ENCODE data around the gene IGFBP7.

The IGFBP7 gene

GRCh38 chr4:57109847-57110639 is at the start of gene IGFBP7:
Gene IGFBP7 (minus strand): TSS chr4:57110385. CDS start chr4:57110351, 34 bp downstream.
- DNase-seq, result no peak

DNA sequence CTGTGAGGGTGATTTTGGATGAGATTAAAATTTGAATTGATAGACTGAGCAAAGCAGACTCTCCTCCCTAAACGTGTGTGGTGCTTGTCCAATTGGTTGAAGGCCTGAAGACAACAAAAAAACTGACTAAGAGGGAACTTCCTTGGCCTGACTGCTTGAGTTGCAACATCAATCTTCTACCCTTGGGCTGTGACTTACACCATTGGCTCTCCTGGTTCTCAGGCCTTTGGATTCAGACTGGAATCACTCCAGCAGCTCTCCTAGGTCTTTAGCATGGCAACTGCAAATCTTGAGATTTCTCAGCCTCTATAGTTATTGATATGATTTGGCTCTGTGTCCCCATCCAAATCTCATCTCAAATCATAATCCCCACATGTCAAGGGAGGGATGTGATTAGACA is 49.7 kb upstream of the IGFBP7 start:
- DNase-seq, result no peak

GRCh38 chr4:57158762-57159161 is 48.6 kb upstream of the IGFBP7 start:
- DNase-seq, result no peak

GRCh38 chr4:57158221-57158620 is 48.0 kb upstream of the IGFBP7 start:
- no peak for DNase-seq

- DNase-seq, result no peak
Observed at GRCh38 chr4:57157596-57158137, 47.5 kb upstream of the IGFBP7 start.

DNA sequence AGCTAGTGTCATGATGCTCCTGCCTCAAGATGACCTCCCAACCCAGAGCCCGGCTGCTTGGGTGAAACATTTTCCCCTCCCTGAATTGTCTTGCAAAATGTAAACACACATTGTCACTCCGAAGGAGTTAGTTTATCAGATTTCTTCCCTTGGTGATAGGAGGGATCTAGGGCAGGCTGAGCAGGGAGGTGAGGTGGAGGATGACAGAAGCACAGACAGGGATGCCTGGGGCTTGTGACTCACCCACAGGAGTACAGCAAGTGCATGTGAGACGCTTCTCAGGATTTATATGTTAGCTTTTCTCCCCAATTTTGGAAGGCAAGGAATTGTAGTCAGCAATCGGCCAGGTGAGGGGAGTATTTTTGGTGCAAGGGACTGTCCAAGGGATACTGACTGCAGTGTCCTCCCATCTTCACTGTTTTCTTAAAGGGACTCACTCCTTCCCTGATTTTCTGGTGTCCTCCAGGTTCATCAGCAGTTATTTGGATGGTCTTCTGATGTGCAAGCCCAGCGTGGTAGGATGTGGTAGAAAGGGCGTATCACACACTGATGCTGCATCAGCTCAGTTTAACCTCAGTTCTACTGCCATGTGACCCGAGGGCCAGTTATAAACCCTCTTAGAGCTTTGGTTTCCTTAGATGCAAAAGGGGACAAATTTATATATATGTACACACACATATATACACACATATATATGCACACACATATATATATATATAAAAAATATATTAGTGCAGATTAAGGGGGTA is 46.2 kb upstream of the IGFBP7 start:
- no peak for DNase-seq

- DNase-seq, result no peak
Observed at GRCh38 chr4:57154926-57155325, 44.7 kb upstream of the IGFBP7 start.

DNA sequence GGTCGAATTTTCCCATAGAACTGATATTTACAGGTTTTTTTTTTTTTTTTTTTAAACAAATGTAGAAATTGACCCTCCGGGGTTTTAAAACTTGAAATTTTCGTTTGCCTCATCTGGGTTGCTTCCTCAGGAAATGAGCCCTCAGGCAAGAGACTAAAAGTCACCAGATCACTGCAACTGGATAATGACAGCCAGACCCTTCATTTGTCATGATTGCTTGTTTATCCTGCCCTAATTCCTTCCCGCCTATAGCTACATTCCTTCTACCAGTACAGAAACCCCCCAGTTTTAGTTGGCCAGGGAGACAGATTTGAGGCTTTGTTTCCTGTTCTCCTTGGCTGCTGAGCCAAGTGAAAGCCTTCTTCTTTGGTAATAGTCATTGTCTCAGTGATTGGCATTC is 44.0 kb upstream of the IGFBP7 start:
- no peak for DNase-seq

DNA sequence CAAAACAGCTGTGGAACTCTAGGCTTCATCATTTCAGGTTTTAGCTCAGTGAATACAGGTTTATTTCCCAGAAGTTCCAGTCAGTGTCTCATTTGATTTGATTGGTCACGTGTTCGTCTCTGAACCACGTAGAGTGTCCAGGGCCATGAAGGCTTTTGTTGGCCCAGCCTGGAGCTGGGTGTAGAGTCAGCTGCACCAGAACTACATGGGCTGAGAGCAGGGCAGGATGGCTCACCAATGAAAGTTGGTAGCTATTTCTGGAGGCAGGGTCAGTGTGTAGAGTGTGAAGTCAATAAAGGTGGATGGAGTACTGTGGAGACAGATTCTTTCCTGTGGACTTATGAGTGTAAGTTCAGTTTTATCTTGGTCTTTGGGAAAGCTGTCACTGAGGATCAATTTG is 43.0 kb upstream of the IGFBP7 start:
- DNase-seq, result no peak

- no peak for DNase-seq
Observed at GRCh38 chr4:57151481-57151880, 41.3 kb upstream of the IGFBP7 start.

DNA sequence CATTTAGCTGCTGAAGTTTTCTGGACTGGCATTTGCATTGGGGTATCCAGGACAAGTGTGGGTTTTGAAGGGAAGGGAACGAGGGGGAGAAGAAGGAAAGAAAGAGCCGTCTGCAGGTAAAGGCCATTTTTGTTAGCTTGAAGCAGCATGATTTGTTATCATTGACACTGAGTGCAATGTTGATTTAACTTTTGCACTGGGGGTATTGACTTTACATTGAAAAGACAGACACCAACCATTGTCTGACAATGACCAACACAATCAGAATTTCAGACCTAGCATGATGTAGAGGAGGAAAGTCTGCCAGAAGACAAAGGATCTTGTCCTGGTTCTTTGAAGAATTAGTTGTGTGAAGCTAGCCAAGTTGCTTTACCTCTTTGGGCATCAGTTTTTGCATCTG is 39.6 kb upstream of the IGFBP7 start:
- DNase-seq, result no peak

DNA sequence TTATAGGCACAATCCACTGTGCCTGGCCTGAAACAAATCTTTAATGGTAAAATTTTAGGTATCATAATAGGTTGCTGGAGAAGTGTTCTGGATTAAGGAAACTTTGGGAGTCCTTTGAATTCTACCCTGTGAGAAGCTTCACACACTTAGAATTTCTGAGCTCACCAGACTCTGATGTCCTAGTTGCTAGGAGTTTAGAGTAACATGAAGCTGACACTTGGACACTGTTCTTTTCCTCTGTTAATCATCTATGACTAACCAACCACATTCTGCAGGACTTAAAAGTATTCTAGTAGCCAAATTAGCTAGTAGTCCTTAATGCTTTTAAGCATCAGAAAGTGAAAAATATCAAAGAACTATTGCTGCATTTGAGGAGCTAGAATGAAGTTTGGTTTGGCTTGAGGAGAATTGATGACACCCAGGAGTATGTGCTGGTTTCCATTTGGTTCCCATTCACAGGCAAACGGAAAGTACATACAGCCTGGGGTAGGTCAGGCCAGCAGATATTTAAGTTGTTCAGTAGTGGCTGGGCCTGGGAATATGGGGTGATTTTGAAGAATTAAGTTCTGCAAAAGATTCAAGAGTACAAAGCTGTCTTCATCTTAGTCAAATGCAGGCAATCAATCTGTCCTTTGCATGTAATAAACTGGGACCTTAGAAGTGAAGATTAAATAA is 38.8 kb upstream of the IGFBP7 start:
- no peak for DNase-seq

- no peak for DNase-seq
Observed at GRCh38 chr4:57148177-57148576, 38.0 kb upstream of the IGFBP7 start.

- no peak for DNase-seq
Observed at GRCh38 chr4:57147335-57148060, 37.3 kb upstream of the IGFBP7 start.

DNA sequence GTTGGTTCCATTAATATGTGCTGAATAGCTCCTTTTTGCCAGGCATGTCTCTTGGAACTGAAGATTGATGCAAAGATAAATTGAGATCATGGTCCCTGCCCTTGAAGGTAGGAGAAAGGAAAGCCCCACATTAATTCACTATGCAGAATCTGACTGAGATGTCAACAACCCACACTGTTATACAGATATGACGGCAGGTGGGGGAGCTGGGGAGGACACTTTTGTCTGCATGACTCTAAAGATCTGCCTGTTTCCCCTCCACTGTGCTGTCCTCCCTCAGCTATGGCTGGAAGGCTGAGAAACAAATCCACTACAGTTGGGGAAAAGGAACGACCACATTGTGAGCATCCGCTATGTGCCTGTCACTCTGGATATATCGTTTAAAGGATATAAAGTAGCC is 36.3 kb upstream of the IGFBP7 start:
- DNase-seq, result no peak

- no peak for DNase-seq
Observed at GRCh38 chr4:57144466-57144865, 34.3 kb upstream of the IGFBP7 start.

DNA sequence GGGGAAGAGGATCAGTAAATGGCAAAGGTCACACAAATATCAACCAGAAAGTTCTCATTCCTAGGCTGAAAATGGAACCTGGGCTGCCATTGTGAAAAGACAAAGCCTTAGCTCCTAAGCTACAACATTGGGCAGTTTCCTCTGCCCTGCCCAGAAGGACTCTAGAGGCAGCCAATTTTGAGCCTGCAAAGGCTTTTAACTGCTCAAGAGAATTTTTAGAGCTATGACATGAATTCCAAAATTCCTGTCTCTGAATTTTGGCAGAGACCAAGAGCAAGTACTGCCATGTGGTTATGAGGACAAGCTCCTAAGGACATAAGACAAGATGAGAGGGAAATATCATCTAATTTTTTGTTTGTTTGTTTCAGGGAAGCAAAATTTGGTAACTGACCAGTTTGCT is 29.6 kb upstream of the IGFBP7 start:
- no peak for DNase-seq

- no peak for DNase-seq
Observed at GRCh38 chr4:57137261-57137660, 27.1 kb upstream of the IGFBP7 start.

- DNase-seq, result no peak
Observed at GRCh38 chr4:57136281-57136680, 26.1 kb upstream of the IGFBP7 start.

DNA sequence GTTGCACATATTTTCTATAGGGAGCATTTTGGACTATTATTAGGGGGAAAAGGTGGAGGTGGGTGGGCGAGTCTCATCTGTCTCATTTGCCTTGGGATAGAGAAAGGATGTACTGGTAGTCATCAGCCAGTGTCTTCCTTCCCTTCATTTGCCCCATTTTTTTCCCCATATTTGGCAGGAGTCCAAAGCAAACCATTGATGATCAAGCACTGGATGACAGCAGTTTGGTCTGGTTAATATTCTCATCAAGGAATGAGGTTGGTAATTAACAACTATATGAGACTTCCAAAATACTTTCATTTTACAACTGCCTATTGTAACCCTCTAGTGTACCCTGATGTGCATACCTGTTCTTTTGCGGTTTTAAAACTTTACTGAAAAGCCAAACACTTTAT is 22.6 kb upstream of the IGFBP7 start:
- no peak for DNase-seq

- DNase-seq, result no peak
Observed at GRCh38 chr4:57131849-57132742, 21.9 kb upstream of the IGFBP7 start.

DNA sequence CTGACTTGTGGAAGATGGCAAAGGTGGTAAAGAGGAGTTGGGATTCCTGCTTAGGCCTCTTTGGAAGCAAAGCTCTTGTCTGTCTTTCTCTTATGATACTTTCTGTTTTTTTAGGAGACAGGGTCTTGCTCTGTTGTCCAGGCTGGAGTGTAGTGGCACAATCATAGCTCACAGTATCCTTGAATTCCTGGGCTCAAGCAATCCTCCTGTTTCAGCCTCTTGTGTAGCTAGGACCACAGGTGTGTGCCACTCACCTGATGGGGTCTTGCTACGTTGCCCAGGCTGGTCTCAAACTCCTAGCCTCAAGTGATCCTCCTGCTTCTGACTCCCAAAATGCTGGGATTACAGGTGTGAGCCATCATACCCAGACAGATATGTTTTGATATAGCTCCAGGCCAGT is 19.3 kb upstream of the IGFBP7 start:
- no peak for DNase-seq
